ENCODE results near the gene RHBDL2. TPM values are rescaled to one million over a fixed set of nuclear protein-coding genes. Genes with fewer than 3 reads are reported as not detected.

RHBDL2 gene
- total and polyA plus RNA-seq, 2 of the 13 experiments (the other 11 are each of a cell fraction or from before 2014, with no cell fraction given): 3.3 to 5.4 TPM

GRCh38 chr1:38873027-38873969, 68.3 kb downstream of the RHBDL2 start, which contains the start of gene MYCBP (continued):
- TF ChIP-seq FUBP1 (CRISPR knock-in tag; IDR thresholded peaks at IDR 0.05; ENCODE audit: borderline replicate concordance) (no peak), ZNF432 (CRISPR knock-in tag; IDR thresholded peaks at IDR 0.05; ENCODE audit: borderline replicate concordance) (no peak), ZNF18 (CRISPR knock-in tag; IDR thresholded peaks at IDR 0.05; ENCODE audit: insufficient replicate concordance) (no peak), SNRNP70 (IDR thresholded peaks at IDR 0.05; ENCODE audit: low read depth, low read length) (no peak), ZNF556 (CRISPR knock-in tag; IDR thresholded peaks at IDR 0.05; ENCODE audit: borderline replicate concordance) (no peak), ZNF776 (CRISPR knock-in tag; IDR thresholded peaks at IDR 0.05) (no peak), PATZ1 (CRISPR knock-in tag; IDR thresholded peaks at IDR 0.05) (peak; percentile 48), ZNF737 (CRISPR knock-in tag; IDR thresholded peaks at IDR 0.05; ENCODE audit: borderline replicate concordance) (no peak), ZNF768 (CRISPR knock-in tag; IDR thresholded peaks at IDR 0.05) (peak; percentile 22; the same call in 1 of the 2 replicates), CREB3 (CRISPR knock-in tag; IDR thresholded peaks at IDR 0.05) (no peak), TRIM24 (CRISPR knock-in tag; IDR thresholded peaks at IDR 0.05) (no peak), ZNF264 (CRISPR knock-in tag; IDR thresholded peaks at IDR 0.05) (no peak; the same call in 1 of the 2 replicates), HNF4A (CRISPR knock-in tag; IDR thresholded peaks at IDR 0.05) (no peak), E2F2 (CRISPR knock-in tag; IDR thresholded peaks at IDR 0.05; ENCODE audit: borderline replicate concordance) (no peak), SETDB1 (CRISPR knock-in tag; IDR thresholded peaks at IDR 0.05; ENCODE audit: borderline replicate concordance) (no peak), HHEX (CRISPR knock-in tag; IDR thresholded peaks at IDR 0.05) (no peak), ZNF710 (CRISPR knock-in tag; IDR thresholded peaks at IDR 0.05; ENCODE audit: borderline replicate concordance) (no peak)
